HG03108 (cell line): ENCODE data around the gene RARA.

Experiments
- ATAC-seq: cut with Tn5 transposase; IDR thresholded peaks from one replicate; pipeline ENCODE4 v1.9.1; 2021; ENCODE audit warnings: moderate library complexity; ENCODE audit not compliant: unreplicated experiment

Gene RARA

DNA sequence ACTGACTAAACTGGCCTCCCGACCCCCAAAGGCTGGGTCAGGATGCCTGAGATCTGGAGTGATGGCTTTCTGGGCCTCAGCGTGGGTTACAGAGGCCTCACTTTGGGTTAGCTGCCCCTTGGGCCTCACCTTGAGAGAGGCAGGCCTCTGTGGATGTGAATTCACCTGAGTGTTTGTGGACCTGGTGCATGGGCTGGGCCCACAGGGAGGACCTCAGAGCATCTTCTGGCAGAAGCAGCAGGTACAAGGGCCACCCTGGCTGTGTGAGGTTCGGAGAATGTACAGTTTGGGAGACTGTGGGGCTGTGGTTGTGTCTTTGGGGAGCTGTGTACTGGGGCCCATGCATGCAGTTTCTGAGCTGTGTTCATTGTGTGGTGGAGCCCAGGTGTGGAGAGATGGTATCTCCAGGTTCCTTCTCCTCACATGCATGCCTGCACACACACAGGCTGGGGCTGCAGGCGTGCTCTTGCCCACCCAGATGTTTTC lies 18.3 kb downstream of the RARA start:
- no peak for ATAC-seq

DNA sequence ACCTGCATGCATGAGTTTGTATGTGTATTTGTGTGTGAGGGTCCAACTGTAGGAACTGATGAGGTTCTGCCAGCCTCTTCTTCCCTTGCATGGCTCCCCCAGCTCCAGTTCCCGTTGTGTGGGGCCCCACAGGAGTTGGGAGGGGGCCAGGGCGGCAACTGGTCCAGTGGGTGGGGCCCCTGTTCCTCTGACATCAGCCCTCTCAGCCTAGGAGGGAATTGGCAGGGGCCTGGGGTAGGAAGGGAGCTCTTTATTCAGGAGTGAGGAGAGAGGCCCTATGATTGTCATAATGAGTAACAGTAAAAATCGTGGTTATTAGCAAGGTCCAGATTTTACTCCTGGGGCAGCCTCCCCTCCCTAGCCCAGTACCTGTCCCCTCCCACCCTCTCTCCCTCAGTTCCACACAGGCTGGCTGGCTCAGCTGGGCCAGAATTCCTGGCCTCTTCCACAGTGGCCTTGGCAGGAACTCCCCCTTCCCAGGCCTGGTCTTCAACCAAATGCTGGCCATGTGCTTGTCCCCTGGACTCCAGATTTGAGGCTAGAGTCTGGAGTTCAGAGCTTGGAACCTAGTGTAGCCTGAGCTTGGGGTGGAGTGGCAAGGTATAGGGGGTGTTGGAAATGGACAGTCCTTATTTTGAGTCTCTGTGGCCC lies 18.9 kb downstream of the RARA start:
- no peak for ATAC-seq

DNA sequence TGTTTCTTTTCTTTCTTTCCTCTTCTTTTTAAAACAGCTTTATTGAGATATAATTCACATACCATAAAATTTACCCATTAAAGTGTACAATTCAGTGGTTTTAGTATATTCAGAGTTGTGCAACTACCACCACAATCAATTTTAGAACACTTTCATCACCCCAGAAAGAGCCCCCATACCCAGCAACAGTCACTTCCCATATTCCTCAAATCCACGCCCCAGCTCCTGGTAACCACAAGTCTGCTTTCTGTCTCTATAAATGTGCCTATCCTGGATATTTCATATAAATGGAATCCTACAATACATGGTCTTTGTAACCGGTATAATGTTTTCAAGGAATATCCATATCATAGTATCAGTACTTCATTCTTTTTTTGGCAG lies 19.4 kb downstream of the RARA start:
- no peak for ATAC-seq

DNA sequence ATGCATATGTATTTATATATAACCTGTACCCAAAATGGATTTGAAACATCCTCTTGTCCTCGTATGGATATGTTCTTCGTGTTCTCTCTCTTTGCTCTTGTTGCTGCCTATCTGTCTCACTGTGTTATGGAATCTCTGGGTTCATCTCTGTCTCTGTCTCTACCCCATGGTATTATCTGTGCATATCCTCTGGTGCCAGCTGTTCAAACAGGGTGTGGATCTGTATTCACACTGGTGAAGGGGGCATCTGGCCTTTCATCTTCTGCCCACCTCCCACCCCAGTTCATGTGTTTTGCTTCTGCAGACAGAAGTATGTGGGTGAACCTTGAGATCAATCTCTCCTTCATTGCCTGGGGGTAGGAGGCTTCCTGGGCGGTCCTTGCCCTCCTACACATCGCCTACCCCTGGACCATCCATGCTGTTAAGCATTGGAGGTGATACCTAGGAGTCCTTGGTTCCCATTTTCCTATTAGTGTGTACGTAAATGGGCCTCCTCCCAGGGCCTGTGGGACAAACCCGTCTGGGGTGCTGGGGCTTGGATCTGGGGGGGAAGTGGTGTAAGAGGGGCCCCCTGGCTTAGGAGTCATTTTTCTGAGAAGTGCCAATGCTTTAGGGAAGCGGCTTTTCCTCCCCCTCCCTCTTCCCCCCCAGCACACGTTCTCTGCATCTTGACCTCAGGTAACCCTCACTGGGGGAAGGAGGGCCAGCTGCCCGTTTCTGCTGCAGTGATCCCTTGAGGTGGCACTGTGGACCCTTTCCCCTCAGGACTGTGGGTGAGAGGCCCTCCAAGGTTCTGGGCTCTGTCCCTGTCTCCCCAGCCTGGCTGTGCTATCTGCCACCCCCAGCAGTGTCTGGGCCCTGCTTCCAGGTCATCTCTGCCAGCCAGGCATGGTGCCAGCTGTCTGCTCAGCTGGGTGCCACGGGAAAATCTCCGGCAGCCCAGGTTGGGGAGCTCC lies 21.1 kb downstream of the RARA start:
- no peak for ATAC-seq

DNA sequence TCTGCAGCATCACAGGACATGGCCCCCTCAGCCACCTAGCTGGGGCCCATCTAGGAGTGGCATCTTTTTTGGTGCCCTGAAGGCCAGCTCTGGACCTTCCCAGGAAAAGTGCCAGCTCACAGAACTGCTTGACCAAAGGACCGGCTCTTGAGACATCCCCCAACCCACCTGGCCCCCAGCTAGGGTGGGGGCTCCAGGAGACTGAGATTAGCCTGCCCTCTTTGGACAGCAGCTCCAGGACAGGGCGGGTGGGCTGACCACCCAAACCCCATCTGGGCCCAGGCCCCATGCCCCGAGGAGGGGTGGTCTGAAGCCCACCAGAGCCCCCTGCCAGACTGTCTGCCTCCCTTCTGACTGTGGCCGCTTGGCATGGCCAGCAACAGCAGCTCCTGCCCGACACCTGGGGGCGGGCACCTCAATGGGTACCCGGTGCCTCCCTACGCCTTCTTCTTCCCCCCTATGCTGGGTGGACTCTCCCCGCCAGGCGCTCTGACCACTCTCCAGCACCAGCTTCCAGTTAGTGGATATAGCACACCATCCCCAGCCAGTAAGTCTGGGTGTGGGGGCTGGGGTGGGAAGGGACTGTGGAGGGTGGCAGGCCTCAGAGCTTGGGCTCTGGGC lies 22.0 kb downstream of the RARA start:
- ATAC-seq, result no peak

DNA sequence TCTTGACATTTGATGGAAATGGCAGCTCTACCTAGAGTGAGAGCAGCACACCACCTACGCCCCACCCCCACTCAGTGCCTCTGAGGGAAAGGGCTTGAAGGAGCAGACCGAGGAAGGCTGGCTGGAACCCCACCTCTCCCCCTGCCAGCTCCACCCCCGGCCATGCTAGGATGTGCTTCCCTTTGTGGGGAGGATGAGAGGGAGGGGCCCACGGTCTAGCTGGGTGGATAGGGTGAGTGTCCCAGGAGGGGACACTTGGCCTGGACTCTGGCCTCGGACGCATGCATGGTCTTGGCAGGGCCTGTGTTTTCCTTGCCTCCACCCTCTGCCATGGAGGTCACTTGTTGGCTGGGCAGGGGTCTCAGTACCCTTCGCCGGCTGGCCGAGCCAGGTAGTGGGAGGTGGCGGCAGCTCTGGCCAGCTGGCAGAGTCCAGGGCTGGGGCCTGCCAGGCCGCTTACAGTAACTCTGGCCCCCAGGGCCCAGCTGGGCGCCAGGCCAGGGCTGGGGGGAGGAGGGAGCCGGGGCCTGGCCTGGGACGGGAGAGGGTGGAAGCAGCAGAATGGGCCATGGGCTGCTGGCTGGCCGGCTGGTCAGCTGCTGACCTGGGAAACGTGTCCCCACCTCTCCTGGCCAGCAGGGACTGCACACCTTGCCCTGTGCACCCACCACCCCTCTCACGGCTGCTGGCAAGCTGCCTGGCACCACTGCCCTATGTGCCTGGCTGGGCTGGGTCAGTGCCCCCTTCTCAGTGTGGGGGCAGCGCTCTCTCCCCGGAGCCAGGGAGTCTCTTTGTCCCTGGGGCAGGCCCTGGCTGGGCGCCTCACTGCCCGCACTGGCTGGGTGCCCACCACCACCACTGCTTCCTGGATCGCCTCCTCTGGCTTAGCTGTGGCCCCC lies 23.0 kb downstream of the RARA start:
- no peak for ATAC-seq

DNA sequence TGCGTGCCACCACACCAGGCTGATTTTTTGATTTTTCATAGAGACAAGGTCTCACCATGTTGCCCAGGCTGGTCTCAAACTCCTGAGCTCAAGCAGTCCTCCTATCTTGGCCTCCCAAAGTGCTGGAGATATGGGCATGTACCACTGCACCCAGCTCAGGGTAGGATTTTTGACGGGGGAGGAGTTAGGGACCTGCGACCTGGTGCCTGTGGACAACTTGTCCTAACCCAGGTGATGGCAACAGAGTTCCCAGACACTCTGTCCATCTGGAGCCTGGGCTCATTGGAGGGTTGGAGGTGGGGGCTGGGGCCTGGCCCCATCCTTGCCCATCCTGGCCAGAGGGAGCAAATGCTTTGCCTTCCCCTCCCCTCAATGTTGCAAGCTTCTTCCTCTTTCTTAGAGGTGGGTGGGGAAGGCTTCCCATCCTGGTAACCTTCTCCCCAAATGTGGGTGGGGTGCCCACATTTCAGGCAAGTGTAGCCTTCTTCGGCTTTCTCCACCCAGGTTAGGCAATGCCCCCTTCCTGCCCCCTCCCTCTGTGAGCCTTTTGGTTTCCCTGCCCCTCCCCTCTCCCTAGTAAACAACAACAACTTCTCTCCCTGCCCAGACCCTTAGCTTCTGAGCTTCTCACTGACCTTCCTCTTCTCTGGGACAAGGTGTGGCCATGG lies 24.9 kb downstream of the RARA start:
- no peak for ATAC-seq

DNA sequence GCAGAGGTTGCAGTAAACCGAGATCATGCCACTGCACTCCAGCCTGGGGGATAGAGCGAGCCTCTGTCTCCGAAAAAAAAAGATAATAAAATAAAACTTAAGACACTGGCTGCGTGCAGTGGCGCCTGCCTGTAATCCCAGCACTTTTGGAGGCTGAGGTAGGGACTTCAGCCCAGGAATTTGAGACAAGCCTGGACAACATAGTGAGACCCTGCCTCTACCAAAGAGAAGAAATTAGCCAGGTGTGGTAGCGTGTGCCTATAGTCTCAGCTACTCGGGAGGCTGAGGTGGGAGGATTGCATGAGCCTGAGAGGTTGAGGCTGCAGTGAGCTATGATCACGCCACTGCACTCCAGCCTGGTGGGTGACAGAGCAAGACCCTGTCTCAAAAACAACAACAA lies 26.6 kb downstream of the RARA start:
- ATAC-seq, result no peak

DNA sequence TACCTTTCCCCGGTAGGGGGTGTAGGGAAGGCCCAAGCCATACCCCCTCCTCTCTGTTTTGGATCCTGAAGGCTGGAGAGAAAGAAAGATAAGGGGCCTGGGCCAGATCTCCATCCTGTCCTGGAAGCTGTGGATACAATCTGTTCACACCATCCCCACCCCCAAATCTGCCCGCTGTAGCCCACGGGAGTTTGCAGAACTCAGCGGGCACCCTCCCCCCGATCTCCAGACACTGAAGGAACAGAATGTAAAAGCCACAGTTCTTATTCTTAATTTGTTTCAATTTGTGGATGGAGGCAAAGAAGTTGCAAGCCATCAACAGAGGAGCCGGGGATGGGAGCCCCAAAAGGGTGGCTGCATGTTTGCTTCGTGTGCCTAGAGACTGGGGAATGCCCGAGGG lies 28.4 kb downstream of the RARA start:
- no peak for ATAC-seq

DNA sequence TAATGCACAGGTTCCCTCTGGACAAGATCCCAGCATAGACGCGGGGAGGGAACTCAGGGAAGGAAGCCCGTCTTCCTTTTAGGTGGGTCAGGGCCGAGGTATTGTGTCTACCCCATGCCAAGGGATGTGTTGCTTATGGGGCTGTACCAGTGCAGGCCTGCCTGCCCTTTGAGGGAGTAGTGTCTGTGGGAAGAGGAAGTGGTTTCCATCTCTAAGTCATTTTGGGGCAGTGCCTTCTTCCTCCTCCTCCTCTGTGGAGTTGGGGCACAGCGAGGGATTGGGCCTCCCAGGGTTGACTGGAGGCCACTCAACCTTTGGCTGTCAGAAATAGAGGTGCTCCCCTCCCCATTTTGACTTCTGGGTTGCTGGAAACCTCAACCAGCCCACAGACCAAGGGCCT lies 29.1 kb downstream of the RARA start:
- no peak for ATAC-seq

DNA sequence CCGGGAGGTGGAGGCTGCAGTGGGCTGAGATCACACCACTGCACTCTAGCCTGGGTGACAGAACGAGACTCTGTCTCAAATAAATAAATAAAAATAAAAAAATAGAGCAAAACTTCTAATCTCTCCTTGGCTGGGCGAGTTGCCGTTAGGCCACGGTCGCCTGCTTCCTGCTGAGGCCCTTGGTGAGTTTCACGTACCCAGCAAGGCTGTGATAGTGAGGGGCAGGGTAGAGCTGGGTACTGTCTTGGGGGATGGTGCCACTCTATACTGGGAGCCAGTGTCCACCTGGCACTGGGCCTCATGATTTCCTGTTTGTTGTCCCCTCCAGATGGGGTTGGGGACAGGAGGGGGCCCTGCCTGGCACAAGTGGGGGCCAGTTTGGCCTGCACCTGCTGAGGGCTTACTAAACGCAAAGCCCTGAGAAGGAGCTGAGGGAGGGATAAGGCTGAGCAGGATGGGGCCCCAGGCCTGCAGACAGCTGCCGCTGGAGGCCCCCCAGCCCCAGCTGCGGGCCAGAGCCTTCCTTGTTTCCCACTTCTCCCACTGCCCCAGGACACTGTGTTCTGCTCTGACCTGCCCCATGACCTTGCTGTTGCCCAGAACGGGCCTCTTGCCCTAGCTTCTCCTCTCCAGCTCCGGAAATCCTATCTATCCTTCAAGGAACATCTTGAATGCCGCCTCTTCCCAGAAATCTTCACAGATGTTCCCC lies 30.1 kb downstream of the RARA start:
- ATAC-seq, result no peak

DNA sequence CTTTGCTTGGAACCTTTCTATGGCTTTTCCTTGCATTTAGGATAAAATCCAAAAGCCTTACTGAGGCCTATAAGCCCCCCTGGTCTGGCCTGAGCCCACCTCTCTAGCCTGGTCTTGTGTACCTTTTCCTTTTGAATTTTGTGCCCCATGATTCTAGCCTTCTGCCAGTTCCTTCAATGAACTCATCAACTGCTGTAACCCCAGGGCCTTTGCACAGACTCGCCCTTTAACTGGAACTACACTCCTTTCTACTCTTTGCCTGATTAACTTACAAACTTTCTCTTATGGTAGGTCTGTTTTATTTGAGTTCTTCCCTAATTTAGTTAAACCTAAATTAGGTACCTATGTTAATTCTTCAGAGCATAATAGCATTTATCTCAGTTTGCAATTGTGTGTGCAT lies 31.3 kb downstream of the RARA start:
- ATAC-seq, result no peak

DNA sequence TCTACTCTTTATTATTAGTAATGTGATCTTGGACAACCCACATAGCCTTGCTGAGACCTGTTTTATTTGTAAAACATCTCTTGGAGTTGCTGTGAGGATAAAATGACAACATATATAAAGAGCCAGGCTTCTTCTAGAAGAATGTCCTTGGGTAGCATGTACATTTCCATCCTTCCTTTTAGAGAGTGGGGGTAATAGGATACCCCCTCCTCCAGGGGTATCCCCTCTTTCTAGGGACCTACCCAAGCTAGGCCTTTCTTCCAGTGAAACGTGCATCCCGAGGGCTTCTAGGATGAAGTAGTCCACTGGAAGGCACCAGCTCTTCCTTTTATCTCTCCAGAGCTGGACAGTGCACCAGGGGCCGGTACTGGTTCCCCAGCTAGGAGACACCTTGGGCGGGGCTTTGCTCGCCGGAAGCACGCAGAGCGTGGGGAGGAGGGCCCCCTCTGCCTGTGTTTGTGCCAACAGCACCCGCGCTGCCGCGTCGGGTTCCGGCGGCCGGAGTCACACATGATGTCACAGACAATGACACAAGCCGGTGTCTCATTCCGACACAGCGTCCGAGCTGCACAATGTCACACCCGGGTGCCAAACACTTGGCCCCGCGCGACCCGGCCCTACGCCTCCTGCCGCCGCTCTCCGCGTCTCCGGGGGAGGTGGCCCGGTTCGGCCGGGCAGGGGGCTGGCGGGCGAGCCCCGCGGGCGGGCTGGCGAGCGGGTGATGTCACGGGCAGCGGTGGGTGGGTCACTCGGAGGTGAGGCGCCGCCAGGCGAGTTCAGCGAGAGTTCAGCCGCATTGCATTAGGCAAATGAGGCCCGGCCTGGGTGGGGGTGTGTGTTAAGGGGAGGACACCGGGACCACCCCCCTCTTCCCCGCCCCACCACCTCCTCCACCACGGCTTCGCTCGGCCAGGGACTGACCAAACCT lies 32.2 kb downstream of the RARA start:
- ATAC-seq, result peak; percentile 55

DNA sequence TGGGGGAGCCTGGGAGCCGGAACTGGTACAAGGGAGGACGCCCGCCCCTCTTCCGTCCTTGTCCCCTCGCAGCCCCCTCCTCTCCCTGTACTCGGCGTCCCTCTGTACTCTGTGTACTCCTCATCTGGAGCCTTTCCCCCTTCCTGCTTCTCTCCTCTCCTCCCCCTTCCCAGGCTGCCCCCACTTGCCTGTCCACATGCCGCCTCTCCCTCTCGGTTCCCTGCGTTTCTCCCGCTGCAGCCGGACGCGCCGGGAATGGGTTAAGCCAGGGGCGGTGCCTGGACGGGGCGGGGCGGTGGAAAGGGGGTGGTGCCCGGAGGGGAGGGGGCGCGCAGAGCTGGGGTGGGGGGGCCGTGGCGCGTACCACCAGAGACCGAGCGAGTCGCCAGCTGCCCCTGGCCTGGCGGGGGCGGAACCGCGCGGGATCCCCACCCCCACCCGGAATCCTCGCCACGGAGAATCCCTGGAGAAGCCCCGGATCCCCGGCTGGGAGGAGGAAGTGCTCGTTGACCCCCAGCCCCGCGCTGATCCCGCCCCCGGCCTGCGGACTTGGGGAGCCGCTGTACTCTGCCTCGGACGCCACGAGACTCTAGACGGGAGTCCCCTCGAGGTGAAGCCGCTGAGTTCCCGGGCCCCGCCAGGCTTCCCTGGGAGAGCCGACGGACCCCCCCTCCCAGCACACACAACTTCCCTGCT lies 33.0 kb downstream of the RARA start:
- ATAC-seq, result no peak

DNA sequence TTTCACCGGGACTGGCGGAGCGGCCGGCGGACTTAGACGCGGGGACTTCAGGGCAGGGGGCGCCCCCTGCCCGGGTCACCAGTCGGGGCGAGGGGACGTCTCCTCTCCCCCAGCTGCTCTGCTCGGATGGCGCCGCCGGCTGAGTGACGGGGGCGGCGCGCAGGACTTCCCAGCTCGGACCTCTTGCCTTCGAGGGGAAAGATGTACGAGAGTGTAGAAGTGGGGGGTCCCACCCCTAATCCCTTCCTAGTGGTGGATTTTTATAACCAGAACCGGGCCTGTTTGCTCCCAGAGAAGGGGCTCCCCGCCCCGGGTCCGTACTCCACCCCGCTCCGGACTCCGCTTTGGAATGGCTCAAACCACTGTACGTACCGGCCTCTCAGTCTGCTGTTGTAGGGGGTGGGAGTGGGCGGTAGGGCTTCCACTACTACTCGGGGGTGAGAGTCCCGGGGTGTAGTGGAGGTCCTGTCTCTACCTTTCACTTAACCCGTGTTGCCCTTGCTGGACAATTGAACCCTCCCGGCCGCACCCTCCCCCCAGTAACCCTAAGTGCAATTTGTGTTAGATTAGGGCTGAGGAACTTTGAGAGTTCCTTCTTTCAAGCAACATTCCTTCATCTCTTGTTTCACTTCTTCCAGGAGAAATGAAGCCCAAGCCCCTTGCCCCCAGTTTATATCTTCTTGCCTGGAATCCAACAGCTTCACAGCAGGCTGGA lies 33.7 kb downstream of the RARA start:
- ATAC-seq, result no peak

DNA sequence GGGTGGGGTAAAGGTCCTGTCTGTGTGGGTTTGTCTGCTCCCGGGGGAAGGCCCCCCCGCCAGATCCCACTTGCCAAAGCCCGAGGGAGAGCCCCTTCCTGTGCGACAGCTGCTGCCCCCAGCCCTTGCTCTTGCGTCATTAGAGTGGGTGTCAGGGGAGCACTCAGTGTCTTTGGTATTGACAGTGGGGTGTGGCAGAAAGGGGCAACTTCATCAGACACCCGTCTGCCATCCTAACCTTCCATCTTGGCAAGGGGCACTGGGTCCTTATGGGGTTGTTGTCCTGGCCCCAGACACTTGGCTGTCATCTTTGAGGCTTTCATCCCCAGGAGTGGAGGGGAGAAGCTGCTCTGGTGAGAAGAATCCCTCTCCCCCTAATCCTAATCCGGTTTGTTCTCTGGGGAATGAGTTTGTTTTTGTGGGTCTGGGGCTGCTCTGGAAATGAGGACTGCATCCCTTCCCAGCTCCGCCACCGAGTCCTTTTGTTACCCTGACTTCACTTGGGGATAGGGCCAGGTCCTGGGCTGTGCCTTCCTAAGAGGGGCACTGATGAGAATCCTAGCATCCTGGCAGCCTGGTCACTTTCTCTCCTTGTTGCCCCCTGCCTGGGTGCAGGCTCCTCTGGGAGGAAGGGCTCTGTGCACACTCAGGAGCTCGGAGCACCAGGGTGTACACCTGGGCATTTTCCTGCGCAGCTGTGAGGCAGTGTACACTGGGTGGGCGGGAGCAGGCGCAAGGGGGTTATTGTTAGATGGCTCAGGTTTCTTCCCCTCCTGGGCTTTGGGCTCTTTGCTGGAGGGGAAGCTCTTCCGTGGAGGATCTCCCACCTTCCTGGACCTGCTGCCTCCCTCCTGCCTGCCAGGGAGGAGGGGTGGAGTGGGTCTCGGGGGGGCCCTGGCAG lies 34.5 kb downstream of the RARA start:
- ATAC-seq, result no peak
